Urinary bladder (tissue), 4 donors: ENCODE data around the gene GCM1. TPM values are rescaled to one million over a fixed set of nuclear protein-coding genes. Genes with fewer than 3 reads are reported as not detected.

ENCODE experiments used
- DNase-seq: peaks from one replicate; pipeline ENCODE4 v3.0.0-alpha.2; 2015; ENCODE audit errors: extremely low spot score
- H3K27ac ChIP-seq: one replicate; pipeline ENCODE4 v1.5.1; 2013; ENCODE audit warnings: low read depth, mild to moderate bottlenecking, moderate library complexity
- H3K36me3 ChIP-seq: one replicate; pipeline ENCODE4 v1.6.1; 2013; ENCODE audit warnings: mild to moderate bottlenecking, moderate library complexity; ENCODE audit not compliant: insufficient read depth
- H3K4me1 ChIP-seq: one replicate; pipeline ENCODE4 v1.6.1; 2013; ENCODE audit warnings: mild to moderate bottlenecking, moderate library complexity; ENCODE audit not compliant: insufficient read depth
- H3K4me3 ChIP-seq: one replicate; pipeline ENCODE4 v1.5.1; 2013; ENCODE audit warnings: low read depth, low read length
- WGBS: extraction: QIAGEN DNeasy Blood & Tissue Kit; methylation state at CpG from one replicate; pipeline ENCODE4 v1.1.7; 2013; 5-methylcytosine and 5-hydroxymethylcytosine counted together
- polyA plus RNA-seq: library from polyadenylated mRNA; stranded (reverse); fragments of 200-250 nt; gene quantifications from one replicate; pipeline ENCODE4 v1.2.3, GENCODE V29; 2013
- total RNA-seq: library from RNA; depleted of rRNA; stranded (reverse); fragments of >200 nt; gene quantifications from one replicate; pipeline ENCODE4 v1.2.3, GENCODE V29; 2014
- donor health status: healthy with polysubstance abuse.
- donor health status: healthy.

Gene GCM1
- total and polyA plus RNA-seq, 2 donors: not detected

GRCh38 chr6:53136000-53136609 is 12.5 kb downstream of the GCM1 start:
- no peaks in the 10 kb centered on the region for H3K4me1 ChIP-seq
- WGBS: 84% methylated on average over 3 of the region's 3 CpGs
- no peaks in the 10 kb centered on the region for H3K36me3 ChIP-seq
- no peak overlapping the region for H3K27ac ChIP-seq
- H3K4me3 ChIP-seq: no peak overlapping the region
- no peak for DNase-seq

GRCh38 chr6:53134601-53135235 is 13.9 kb downstream of the GCM1 start:
- Histone ChIP-seq H3K36me3 (no peaks in the 10 kb centered on the region), H3K4me1 (no peaks in the 10 kb centered on the region), H3K4me3 (no peak overlapping the region), H3K27ac (no peak overlapping the region)
- 41% methylated on average over 8 of the region's 8 CpGs for WGBS
- DNase-seq: no peak

GRCh38 chr6:53133961-53134360 is 14.7 kb downstream of the GCM1 start:
- no peaks in the 10 kb centered on the region for H3K36me3 ChIP-seq
- H3K4me3 ChIP-seq: no peak overlapping the region
- no peaks in the 10 kb centered on the region for H3K4me1 ChIP-seq
- DNase-seq: no peak
- 82% methylated on average over 16 of the region's 16 CpGs for WGBS
- H3K27ac ChIP-seq: no peak overlapping the region

- Histone ChIP-seq H3K36me3 (no peaks in the 10 kb centered on the region), H3K4me1 (no peaks in the 10 kb centered on the region), H3K27ac (no peak overlapping the region), H3K4me3 (no peak overlapping the region)
- DNase-seq: no peak
- 80% methylated on average over 6 of the region's 6 CpGs for WGBS
Measured at GRCh38 chr6:53130569-53131290, 17.9 kb downstream of the GCM1 start.

GRCh38 chr6:53128842-53129241 is 19.8 kb downstream of the GCM1 start:
- Histone ChIP-seq H3K27ac (no peak overlapping the region), H3K4me3 (no peak overlapping the region), H3K36me3 (no peaks in the 10 kb centered on the region), H3K4me1 (no peaks in the 10 kb centered on the region)
- no peak for DNase-seq
- 86% methylated on average over 5 of the region's 5 CpGs for WGBS

- 98% methylated on average over 4 of the region's 4 CpGs for WGBS
Measured at GRCh38 chr6:53125276-53125675, 23.4 kb downstream of the GCM1 start.

GRCh38 chr6:53124131-53124800 is 24.4 kb downstream of the GCM1 start:
- Histone ChIP-seq H3K4me1 (no peaks in the 10 kb centered on the region), H3K4me3 (no peak overlapping the region), H3K27ac (no peak overlapping the region), H3K36me3 (no peaks in the 10 kb centered on the region)
- no peak for DNase-seq
- 95% methylated on average over 10 of the region's 10 CpGs for WGBS

More at GRCh38 chr6:53125276-53125675, 23.4 kb downstream of the GCM1 start:
- no peaks in the 10 kb centered on the region for H3K36me3 ChIP-seq
- H3K4me3 ChIP-seq: no peak overlapping the region
- no peak overlapping the region for H3K27ac ChIP-seq
- DNase-seq: no peak
- H3K4me1 ChIP-seq: no peaks in the 10 kb centered on the region

GRCh38 chr6:53119772-53120409 is 28.8 kb downstream of the GCM1 start:
- 42% methylated on average over 4 of the region's 4 CpGs for WGBS
- Histone ChIP-seq H3K4me3 (no peak overlapping the region), H3K4me1 (no peaks in the 10 kb centered on the region), H3K36me3 (no peaks in the 10 kb centered on the region), H3K27ac (no peak overlapping the region)
- no peak for DNase-seq

- no peaks in the 10 kb centered on the region for H3K4me1 ChIP-seq
- no peak overlapping the region for H3K27ac ChIP-seq
- 69% methylated on average over 1 of the region's 1 CpG for WGBS
- no peak overlapping the region for H3K4me3 ChIP-seq
- no peak for DNase-seq
- H3K36me3 ChIP-seq: no peaks in the 10 kb centered on the region
Measured at GRCh38 chr6:53119349-53119748, 29.3 kb downstream of the GCM1 start.

GRCh38 chr6:53115741-53116140 is 32.9 kb downstream of the GCM1 start:
- 79% methylated on average over 2 of the region's 2 CpGs for WGBS
- DNase-seq: no peak
- H3K4me3 ChIP-seq: no peak overlapping the region
- no peaks in the 10 kb centered on the region for H3K36me3 ChIP-seq
- H3K27ac ChIP-seq: no peak overlapping the region
- H3K4me1 ChIP-seq: no peaks in the 10 kb centered on the region

GRCh38 chr6:53115113-53115512 is 33.5 kb downstream of the GCM1 start:
- 96% methylated on average over 1 of the region's 1 CpG for WGBS
- no peaks in the 10 kb centered on the region for H3K36me3 ChIP-seq
- DNase-seq: no peak
- H3K4me3 ChIP-seq: no peak overlapping the region
- no peak overlapping the region for H3K27ac ChIP-seq
- no peaks in the 10 kb centered on the region for H3K4me1 ChIP-seq

- WGBS: 40% methylated on average over 4 of the region's 4 CpGs
- Histone ChIP-seq H3K36me3 (no peaks in the 10 kb centered on the region), H3K27ac (no peak overlapping the region), H3K4me1 (no peaks in the 10 kb centered on the region), H3K4me3 (no peak overlapping the region)
- DNase-seq: no peak
Measured at GRCh38 chr6:53113742-53114141, 34.9 kb downstream of the GCM1 start.

GRCh38 chr6:53112871-53113270 is 35.8 kb downstream of the GCM1 start:
- no peak overlapping the region for H3K4me3 ChIP-seq
- 42% methylated on average over 1 of the region's 1 CpG for WGBS
- H3K27ac ChIP-seq: no peak overlapping the region

More at GRCh38 chr6:53112871-53113270, 35.8 kb downstream of the GCM1 start:
- no peak for DNase-seq
- H3K36me3 ChIP-seq: no peaks in the 10 kb centered on the region
- no peaks in the 10 kb centered on the region for H3K4me1 ChIP-seq
